GM06990 (cell line): ENCODE results near the gene HIVEP3.

Experiments used
- DNase-seq: peaks from one replicate; pipeline ENCODE4 v3.0.0-alpha.2; 2011; ENCODE audit not compliant: insufficient read length; ENCODE audit errors: extremely low read depth
- H3K27me3 ChIP-seq: replicated peaks from 2 replicates; pipeline ENCODE4 v1.6.0; 2011; ENCODE audit warnings: low read length; ENCODE audit not compliant: control insufficient read depth, insufficient read depth
- H3K36me3 ChIP-seq: 2 replicates; pipeline ENCODE4 v1.5.1; 2011; ENCODE audit warnings: low read length; ENCODE audit not compliant: control insufficient read depth, insufficient read depth
- H3K4me3 ChIP-seq: replicated peaks from 2 replicates; pipeline ENCODE4 v1.5.1; 2011; ENCODE audit warnings: low read depth, mild to moderate bottlenecking, control low read depth, low read length
- CTCF ChIP-seq: IDR thresholded peaks from 2 replicates; pipeline ENCODE4 v1.5.1; 2011; ENCODE audit warnings: low read length, control low read depth, mild to moderate bottlenecking, inconsistent platforms; ENCODE audit not compliant: insufficient read depth, poor library complexity, severe bottlenecking

HIVEP3 gene

DNA sequence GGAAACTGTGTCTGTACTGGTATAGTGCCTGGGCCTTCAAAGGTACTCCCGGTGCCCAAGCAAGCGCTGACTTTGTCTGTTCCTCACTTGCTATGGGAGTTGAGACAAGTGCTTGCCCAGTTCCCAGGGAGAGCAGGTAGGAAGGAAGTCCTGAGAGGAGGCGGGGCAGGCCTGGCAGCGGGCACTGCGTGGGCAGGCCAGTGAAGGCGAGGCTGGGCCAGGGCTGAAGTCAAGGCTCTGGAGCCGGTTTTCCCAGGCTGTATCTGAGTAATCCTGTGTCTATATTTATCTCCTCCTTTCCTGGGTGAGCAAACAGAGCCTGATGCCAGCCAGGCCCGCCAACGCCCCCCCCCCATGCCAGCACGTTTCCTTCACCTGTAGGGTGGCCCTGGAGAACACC lies 418.3 kb downstream of the HIVEP3 start:
- Histone ChIP-seq H3K27me3 (no peaks in the 10 kb centered on the region; the same call in 1 of the 2 replicates), H3K36me3 (no peaks in the 10 kb centered on the region), H3K4me3 (no peak overlapping the region)
- no peak for TF ChIP-seq CTCF
- no peak for DNase-seq

GRCh38 chr1:41499591-41499990 lies 419.1 kb downstream of the HIVEP3 start:
- no peak for TF ChIP-seq CTCF
- no peak for DNase-seq
- Histone ChIP-seq H3K36me3 (no peaks in the 10 kb centered on the region), H3K4me3 (no peak overlapping the region), H3K27me3 (no peaks in the 10 kb centered on the region; the same call in 1 of the 2 replicates)

DNA sequence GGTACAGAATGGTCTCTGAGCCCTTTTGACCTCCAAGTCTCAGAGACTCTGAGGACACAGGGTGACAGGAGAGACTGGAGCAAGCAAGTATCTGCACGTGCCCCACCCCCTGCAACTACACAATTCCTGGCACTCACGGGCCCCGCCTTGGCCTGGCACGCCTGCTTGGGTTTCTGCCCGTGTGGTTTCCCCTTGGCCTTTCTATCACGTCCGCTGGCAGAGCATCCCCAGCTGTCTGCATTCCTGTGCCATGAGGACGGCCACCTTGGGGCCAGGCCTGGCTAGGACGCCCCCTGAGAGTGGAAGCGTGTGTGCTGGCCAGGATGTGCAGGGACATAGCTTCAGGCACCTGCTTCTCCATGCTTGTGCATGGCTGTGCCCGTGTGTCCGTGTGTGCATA lies 419.9 kb downstream of the HIVEP3 start:
- Histone ChIP-seq H3K27me3 (no peaks in the 10 kb centered on the region; the same call in 1 of the 2 replicates), H3K4me3 (no peak overlapping the region), H3K36me3 (no peaks in the 10 kb centered on the region)
- DNase-seq: no peak
- no peak for TF ChIP-seq CTCF

DNA sequence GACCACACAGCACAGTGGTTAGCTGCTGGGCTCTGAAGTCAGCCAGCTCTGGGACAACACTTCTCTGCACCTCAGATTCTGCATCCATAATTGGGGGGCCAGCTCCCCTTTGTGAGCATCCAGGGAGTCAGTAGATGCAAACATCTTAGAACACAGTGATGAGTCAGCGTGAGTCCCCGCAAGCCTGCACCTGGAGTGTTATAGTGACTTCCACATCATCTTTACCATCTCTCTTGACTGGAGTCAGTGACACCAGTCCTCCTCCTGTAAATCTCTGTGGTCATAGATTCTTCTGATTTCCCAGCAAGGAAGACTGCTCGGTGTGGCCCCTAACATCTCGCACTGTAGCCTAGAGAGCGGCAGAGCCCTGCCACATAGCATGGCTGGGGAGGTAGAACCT lies 420.3 kb downstream of the HIVEP3 start:
- H3K36me3 ChIP-seq: no peaks in the 10 kb centered on the region
- DNase-seq: no peak
- no peaks in the 10 kb centered on the region; the same call in 1 of the 2 replicates for H3K27me3 ChIP-seq
- no peak overlapping the region for H3K4me3 ChIP-seq
- no peak for TF ChIP-seq CTCF

- no peak for TF ChIP-seq CTCF
- no peak for DNase-seq
- H3K27me3 ChIP-seq: no peaks in the 10 kb centered on the region; the same call in 1 of the 2 replicates
Measured at GRCh38 chr1:41497461-41498030, 421.2 kb downstream of the HIVEP3 start.

GRCh38 chr1:41497056-41497440 lies 421.7 kb downstream of the HIVEP3 start:
- Histone ChIP-seq H3K4me3 (no peak overlapping the region), H3K27me3 (no peaks in the 10 kb centered on the region; the same call in 1 of the 2 replicates), H3K36me3 (no peaks in the 10 kb centered on the region)
- TF ChIP-seq CTCF: no peak
- DNase-seq: no peak

More at GRCh38 chr1:41497461-41498030, 421.2 kb downstream of the HIVEP3 start:
- no peak overlapping the region for H3K4me3 ChIP-seq
- no peaks in the 10 kb centered on the region for H3K36me3 ChIP-seq
